Epithelial cell of proximal tubule (primary cell): ENCODE data around the gene TRMT5. TPM values are rescaled to one million over a fixed set of nuclear protein-coding genes. Genes with fewer than 3 reads are reported as not detected.

Source experiments
- DNase-seq: peaks from one replicate; pipeline ENCODE4 v3.0.0-alpha.2; 2011; ENCODE audit warnings: low read depth
- H3K4me3 ChIP-seq: 2 replicates; pipeline ENCODE4 v1.5.1; 2011; ENCODE audit warnings: low read depth, mild to moderate bottlenecking, low read length
- CTCF ChIP-seq: conservative IDR thresholded peaks from 2 replicates; pipeline ENCODE4 v1.5.1; 2012; ENCODE audit warnings: low read depth, mild to moderate bottlenecking, low read length
- total RNA-seq: library from RNA; depleted of rRNA; stranded (reverse); fragments of >200 nt; gene quantifications from 2 replicates; pipeline ENCODE4 v1.2.3, GENCODE V29; 2015

TRMT5 gene
- total RNA-seq, 1 donor from 2014 or later = 11.6 TPM

GRCh38 chr14:60975551-60975950, 5.3 kb downstream of the TRMT5 start:
- TF ChIP-seq CTCF = no peak
- no peak overlapping the region for H3K4me3 ChIP-seq
- no peak for DNase-seq

- H3K4me3 ChIP-seq = no peak overlapping the region
- no peak for DNase-seq
- TF ChIP-seq CTCF = no peak
Measured at GRCh38 chr14:60974090-60974651, 6.7 kb downstream of the TRMT5 start.

GRCh38 chr14:60973070-60973469, 7.8 kb downstream of the TRMT5 start:
- H3K4me3 ChIP-seq = no peak overlapping the region
- DNase-seq = no peak
- no peak for TF ChIP-seq CTCF

- no peak overlapping the region for H3K4me3 ChIP-seq
- no peak for TF ChIP-seq CTCF
- DNase-seq = no peak
Measured at GRCh38 chr14:60972295-60972694, 8.6 kb downstream of the TRMT5 start.

GRCh38 chr14:60971271-60971670, 9.6 kb downstream of the TRMT5 start:
- no peak overlapping the region for H3K4me3 ChIP-seq
- DNase-seq = no peak
- no peak for TF ChIP-seq CTCF

- no peak overlapping the region for H3K4me3 ChIP-seq
- no peak for TF ChIP-seq CTCF
- no peak for DNase-seq
Measured at GRCh38 chr14:60970146-60970545, 10.7 kb downstream of the TRMT5 start.

GRCh38 chr14:60968671-60969070, 12.2 kb downstream of the TRMT5 start:
- no peak overlapping the region for H3K4me3 ChIP-seq
- no peak for TF ChIP-seq CTCF
- no peak for DNase-seq
